T-helper 2 cell treated with Interferon-gamma antibody and Interleukin-4, amounts not matched to agents 5 μg/mL and 100 μg/mL, for 36 hours (primary cell): ENCODE results near the gene IKZF3.
"Not testable (repeated sequence)": the region's sequence is repeated elsewhere in the genome, so short reads cannot be mapped to it uniquely, and the experiment has no call there.

Experiments
- DNase-seq: peaks from one replicate; pipeline ENCODE4 v3.0.0; 2021; ENCODE audit warnings: low spot score
- H3K27ac Mint-ChIP-seq: one replicate; pipeline ENCODE4 v1.8.0; 2021; ENCODE audit warnings: mild to moderate bottlenecking, mixed read lengths
- H3K27me3 Mint-ChIP-seq: one replicate; pipeline ENCODE4 v1.8.0; 2021; ENCODE audit warnings: low read depth, mixed read lengths
- H3K36me3 Mint-ChIP-seq: one replicate; pipeline ENCODE4 v1.8.0; 2021; ENCODE audit warnings: low read depth, mixed read lengths
- H3K4me1 Mint-ChIP-seq: one replicate; pipeline ENCODE4 v1.8.0; 2021; ENCODE audit warnings: low read depth, mixed read lengths
- H3K4me3 Mint-ChIP-seq: one replicate; pipeline ENCODE4 v1.8.0; 2022; ENCODE audit warnings: mild to moderate bottlenecking, moderate library complexity, mixed read lengths
- H3K9me3 Mint-ChIP-seq: one replicate; pipeline ENCODE4 v1.8.0; 2021; ENCODE audit warnings: mixed read lengths

The IKZF3 gene

GRCh38 chr17:39716879-39717536 is 147.1 kb downstream of the IKZF3 start:
- DNase-seq, result no peak
- H3K27me3 Mint-ChIP-seq, result no peaks in the 10 kb centered on the region
- no peak overlapping the region for H3K4me3 Mint-ChIP-seq
- H3K4me1 Mint-ChIP-seq, result no peaks in the 10 kb centered on the region
- no peak overlapping the region for H3K27ac Mint-ChIP-seq
- no peaks in the 10 kb centered on the region for H3K9me3 Mint-ChIP-seq
- H3K36me3 Mint-ChIP-seq, result no peaks in the 10 kb centered on the region

- no peak overlapping the region for H3K4me3 Mint-ChIP-seq
- H3K27ac Mint-ChIP-seq, result no peak overlapping the region
- no peaks in the 10 kb centered on the region for H3K36me3 Mint-ChIP-seq
- no peaks in the 10 kb centered on the region for H3K4me1 Mint-ChIP-seq
- no peaks in the 10 kb centered on the region for H3K9me3 Mint-ChIP-seq
- no peaks in the 10 kb centered on the region for H3K27me3 Mint-ChIP-seq
- no peak for DNase-seq
Measured at GRCh38 chr17:39716073-39716818, 147.9 kb downstream of the IKZF3 start.

- H3K27me3 Mint-ChIP-seq, result no peaks in the 10 kb centered on the region
- no peak for DNase-seq
- H3K36me3 Mint-ChIP-seq, result no peaks in the 10 kb centered on the region
- H3K4me1 Mint-ChIP-seq, result no peaks in the 10 kb centered on the region
- H3K27ac Mint-ChIP-seq, result no peak overlapping the region
- H3K4me3 Mint-ChIP-seq, result no peak overlapping the region
- H3K9me3 Mint-ChIP-seq, result no peaks in the 10 kb centered on the region
Measured at GRCh38 chr17:39715375-39716072, 148.6 kb downstream of the IKZF3 start.

GRCh38 chr17:39714234-39714633 is 149.9 kb downstream of the IKZF3 start:
- no peak overlapping the region for H3K27ac Mint-ChIP-seq
- no peaks in the 10 kb centered on the region for H3K36me3 Mint-ChIP-seq
- H3K4me3 Mint-ChIP-seq, result no peak overlapping the region
- H3K4me1 Mint-ChIP-seq, result no peaks in the 10 kb centered on the region
- no peaks in the 10 kb centered on the region for H3K9me3 Mint-ChIP-seq
- DNase-seq, result no peak
- no peaks in the 10 kb centered on the region for H3K27me3 Mint-ChIP-seq

GRCh38 chr17:39711851-39712250 is 152.3 kb downstream of the IKZF3 start:
- no peak for DNase-seq
- Mint-ChIP-seq H3K36me3 (no peaks in the 10 kb centered on the region), H3K27me3 (no peaks in the 10 kb centered on the region), H3K4me3 (no peak overlapping the region), H3K4me1 (peaks cover 5% of the 10 kb centered on the region), H3K27ac (no peak overlapping the region), H3K9me3 (no peaks in the 10 kb centered on the region)

GRCh38 chr17:39711071-39711470 is 153.0 kb downstream of the IKZF3 start:
- H3K4me1 Mint-ChIP-seq, DNase-seq, H3K36me3 Mint-ChIP-seq, H3K9me3 Mint-ChIP-seq, H3K27me3 Mint-ChIP-seq, H3K4me3 Mint-ChIP-seq, H3K27ac Mint-ChIP-seq: not testable (repeated sequence)

GRCh38 chr17:39709998-39710964 is 153.8 kb downstream of the IKZF3 start:
- Mint-ChIP-seq H3K27ac (no peak overlapping the region), H3K27me3 (no peaks in the 10 kb centered on the region), H3K9me3 (no peaks in the 10 kb centered on the region), H3K4me3 (no peak overlapping the region), H3K4me1 (peaks cover 7% of the 10 kb centered on the region), H3K36me3 (no peaks in the 10 kb centered on the region)
- no peak for DNase-seq

- H3K36me3 Mint-ChIP-seq, result no peaks in the 10 kb centered on the region
- H3K9me3 Mint-ChIP-seq, result no peaks in the 10 kb centered on the region
- peaks cover 7% of the 10 kb centered on the region for H3K4me1 Mint-ChIP-seq
- DNase-seq, result no peak
- H3K27me3 Mint-ChIP-seq, result no peaks in the 10 kb centered on the region
- no peak overlapping the region for H3K4me3 Mint-ChIP-seq
- H3K27ac Mint-ChIP-seq, result no peak overlapping the region
Measured at GRCh38 chr17:39709319-39709997, 154.7 kb downstream of the IKZF3 start.
